MM.1S (cell line): Measurements from ENCODE around the gene PHF24.
"Not testable (repeated sequence)": the region's sequence is repeated elsewhere in the genome, so short reads cannot be mapped to it uniquely, and the experiment has no call there.

ENCODE experiments used
- DNase-seq: peaks from one replicate; pipeline ENCODE4 v3.0.0-alpha.2; 2015
- H2AFZ ChIP-seq: fragments of 300-600 bp; sonication (generic); 2 replicates; pipeline ENCODE4 v1.6.0; 2016; ENCODE audit warnings: antibody characterized with exemption, low read length
- H3F3A ChIP-seq: fragments of 300-600 bp; sonication (generic); 2 replicates; pipeline ENCODE4 v1.6.1; 2016; ENCODE audit warnings: mild to moderate bottlenecking, antibody characterized with exemption, low read length, moderate library complexity, mixed read lengths; ENCODE audit not compliant: insufficient read depth
- H3K27ac ChIP-seq: fragments of 300-600 bp; sonication (generic); 2 replicates; pipeline ENCODE4 v1.5.1; 2016; ENCODE audit warnings: mild to moderate bottlenecking, low read length
- H3K27me3 ChIP-seq: fragments of 300-600 bp; sonication (generic); replicated peaks from 2 replicates; pipeline ENCODE4 v1.6.0; 2016; ENCODE audit warnings: low read length; ENCODE audit not compliant: insufficient read depth
- H3K36me3 ChIP-seq: fragments of 300-600 bp; sonication (generic); replicated peaks from 2 replicates; pipeline ENCODE4 v1.6.1; 2016; ENCODE audit warnings: mild to moderate bottlenecking, low read length, mixed read lengths; ENCODE audit not compliant: insufficient read depth
- H3K4me1 ChIP-seq: fragments of 300-600 bp; sonication (generic); 2 replicates; pipeline ENCODE4 v1.6.1; 2016; ENCODE audit warnings: low read length, mixed read lengths
- H3K4me2 ChIP-seq: fragments of 300-600 bp; sonication (generic); 2 replicates; pipeline ENCODE4 v1.6.0; 2016; ENCODE audit warnings: low read depth, low read length
- H3K4me3 ChIP-seq: fragments of 300-600 bp; sonication (generic); 2 replicates; pipeline ENCODE4 v1.5.1; 2016; ENCODE audit warnings: low read length, mixed read lengths
- H3K79me2 ChIP-seq: fragments of 300-600 bp; sonication (generic); 2 replicates; pipeline ENCODE4 v1.6.1; 2016; ENCODE audit warnings: mixed run types, low read length, mixed read lengths
- H3K9ac ChIP-seq: fragments of 300-600 bp; sonication (generic); 2 replicates; pipeline ENCODE4 v1.6.1; 2016; ENCODE audit warnings: low read length, mixed read lengths
- H3K9me2 ChIP-seq: fragments of 300-600 bp; sonication (generic); replicated peaks from 2 replicates; pipeline ENCODE4 v1.6.1; 2016; ENCODE audit warnings: mild to moderate bottlenecking, low read length, mixed read lengths; ENCODE audit not compliant: insufficient read depth
- H3K9me3 ChIP-seq: fragments of 300-600 bp; sonication (generic); replicated peaks from 2 replicates; pipeline ENCODE4 v1.6.1; 2016; ENCODE audit warnings: mild to moderate bottlenecking, low read length, mixed read lengths; ENCODE audit not compliant: insufficient read depth
- H4K20me1 ChIP-seq: fragments of 300-600 bp; sonication (generic); 2 replicates; pipeline ENCODE4 v1.6.1; 2016; ENCODE audit warnings: mild to moderate bottlenecking, low read length, moderate library complexity, mixed read lengths; ENCODE audit not compliant: insufficient read depth
- CTCF ChIP-seq: fragments of 300-600 bp; sonication (generic); IDR thresholded peaks from 2 replicates; pipeline ENCODE4 v1.5.1; 2016; ENCODE audit warnings: antibody characterized with exemption, low read length, mixed read lengths
- EZH2 ChIP-seq: fragments of 300-600 bp; sonication (generic); optimal IDR thresholded peaks from 2 replicates; pipeline ENCODE3; 2017; ENCODE audit warnings: low read depth, mild to moderate bottlenecking, antibody characterized with exemption, low read length, mixed read lengths
- EZH2phosphoT487 ChIP-seq: fragments of 300-600 bp; sonication (generic); IDR thresholded peaks from 2 replicates; pipeline ENCODE4 v1.6.1; 2018; ENCODE audit warnings: antibody characterized with exemption, low read length

Gene PHF24

GRCh38 chr9:34929506-34930102, 28.5 kb upstream of the PHF24 start:
- Histone ChIP-seq H3K79me2 (no peaks in the 10 kb centered on the region), H3K36me3 (no peaks in the 10 kb centered on the region), H3K27ac (no peak overlapping the region), H3K9me2 (no peaks in the 10 kb centered on the region), H3K4me2 (no peak overlapping the region), H3K9ac (no peak overlapping the region), H3K9me3 (no peaks in the 10 kb centered on the region), H3F3A (no peaks in the 10 kb centered on the region), H2AFZ (no peak overlapping the region), H4K20me1 (no peaks in the 10 kb centered on the region), H3K4me3 (no peak overlapping the region), H3K4me1 (no peaks in the 10 kb centered on the region), H3K27me3 (no peaks in the 10 kb centered on the region)
- peak; percentile 47 for DNase-seq
- TF ChIP-seq CTCF (peak; percentile 82), EZH2 (no peak)

GRCh38 chr9:34939989-34940388, 18.1 kb upstream of the PHF24 start:
- not testable (repeated sequence) for H3K36me3 ChIP-seq, DNase-seq, H4K20me1 ChIP-seq, H3K4me3 ChIP-seq, H3K9me3 ChIP-seq, H3K4me1 ChIP-seq, H3K27me3 ChIP-seq, H3K79me2 ChIP-seq, H3K4me2 ChIP-seq, H2AFZ ChIP-seq, H3K9ac ChIP-seq, H3K27ac ChIP-seq, H3F3A ChIP-seq, H3K9me2 ChIP-seq

DNA sequence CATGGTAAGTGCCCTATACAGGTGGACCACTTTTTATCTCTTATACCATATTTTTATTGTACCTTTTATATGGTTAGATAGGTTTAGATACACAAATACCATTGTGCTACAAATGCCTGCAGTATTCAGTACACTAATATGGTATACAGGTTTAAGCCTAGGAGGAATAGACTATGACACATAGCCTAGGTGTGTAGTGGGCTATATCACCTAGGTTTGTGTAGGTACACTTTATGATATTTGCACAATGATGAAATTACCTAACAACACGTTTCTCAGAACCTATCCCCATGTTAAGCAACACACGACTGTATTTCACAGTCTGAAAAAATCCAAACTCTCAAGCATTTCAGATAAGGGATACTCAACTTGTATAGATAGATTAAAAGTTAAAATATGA, 9.6 kb upstream of the PHF24 start:
- no peaks in the 10 kb centered on the region for H3K79me2 ChIP-seq
- TF ChIP-seq EZH2phosphoT487 (no peak), CTCF (no peak), EZH2 (no peak)
- no peaks in the 10 kb centered on the region for H3F3A ChIP-seq
- no peaks in the 10 kb centered on the region for H3K27me3 ChIP-seq
- DNase-seq = no peak
- no peak overlapping the region for H3K27ac ChIP-seq
- no peak overlapping the region for H3K9ac ChIP-seq
- H4K20me1 ChIP-seq = no peaks in the 10 kb centered on the region
- H3K4me3 ChIP-seq = no peak overlapping the region
- H3K4me1 ChIP-seq = no peaks in the 10 kb centered on the region
- no peak overlapping the region for H3K4me2 ChIP-seq
- no peaks in the 10 kb centered on the region for H3K9me3 ChIP-seq
- no peaks in the 10 kb centered on the region for H3K9me2 ChIP-seq
- H2AFZ ChIP-seq = no peak overlapping the region
- H3K36me3 ChIP-seq = no peaks in the 10 kb centered on the region

- H3K9me3 ChIP-seq = no peaks in the 10 kb centered on the region
- peaks cover 15% of the 10 kb centered on the region; the same call in 1 of the 2 replicates for H3K27me3 ChIP-seq
- H4K20me1 ChIP-seq = no peaks in the 10 kb centered on the region
- no peak overlapping the region for H3K27ac ChIP-seq
- no peak overlapping the region for H3K4me2 ChIP-seq
- DNase-seq = no peak
- TF ChIP-seq EZH2phosphoT487 = no peak
- no peak for TF ChIP-seq CTCF
- TF ChIP-seq EZH2 = no peak
- no peaks in the 10 kb centered on the region for H3K9me2 ChIP-seq
- no peaks in the 10 kb centered on the region for H3K79me2 ChIP-seq
- H3K4me3 ChIP-seq = no peak overlapping the region
- H3K4me1 ChIP-seq = no peaks in the 10 kb centered on the region
- no peaks in the 10 kb centered on the region for H3F3A ChIP-seq
- no peak overlapping the region for H2AFZ ChIP-seq
- no peaks in the 10 kb centered on the region for H3K36me3 ChIP-seq
- H3K9ac ChIP-seq = no peak overlapping the region
Observed at GRCh38 chr9:34954225-34954624, 3.9 kb upstream of the PHF24 start.

- H3K36me3 ChIP-seq, H3F3A ChIP-seq, H3K9me3 ChIP-seq, H3K9ac ChIP-seq, H3K4me3 ChIP-seq, H3K4me1 ChIP-seq, DNase-seq, H3K79me2 ChIP-seq, H4K20me1 ChIP-seq, H3K9me2 ChIP-seq, H3K4me2 ChIP-seq, H2AFZ ChIP-seq, H3K27ac ChIP-seq: not testable (repeated sequence)
- peaks cover 30% of the 10 kb centered on the region; the same call in 1 of the 2 replicates for H3K27me3 ChIP-seq
Observed at GRCh38 chr9:34956066-34956465, 2.0 kb upstream of the PHF24 start.
